ENCODE measurements around the gene ALOX5. TPM values are rescaled to one million over a fixed set of nuclear protein-coding genes. Genes with fewer than 3 reads are reported as not detected.

Gene ALOX5
- total RNA-seq, 3 donors from 2014 or later: 8.2 to 14.9 (median 14.3) TPM

- DNase-seq (no peak), ATAC-seq (peak; percentile 33)
- Histone ChIP-seq H3K4me1 (ENCODE audit: low read depth) (no peaks in the 10 kb centered on the region), H3K9me3 (no peaks in the 10 kb centered on the region), H3K36me3 (ENCODE audit: low read depth) (no peaks in the 10 kb centered on the region), H3K4me3 (no peak overlapping the region)
- no peak for TF ChIP-seq CTCF (IDR thresholded peaks at IDR 0.05)
- intact Hi-C loops (cut with DNase I, micrococcal nuclease): no loop called here
Observed at GRCh38 chr10:45461034-45461433, 87.0 kb downstream of the ALOX5 start.

- H3K9me3 ChIP-seq: no peaks in the 10 kb centered on the region
- TF ChIP-seq CTCF (IDR thresholded peaks at IDR 0.05): no peak
- H3K4me1 ChIP-seq (ENCODE audit: low read depth): no peaks in the 10 kb centered on the region
- DNase-seq (peak in 1 of 3 donors; percentile 60), ATAC-seq (no peak)
- no peaks in the 10 kb centered on the region for H3K36me3 ChIP-seq (ENCODE audit: low read depth)
- intact Hi-C loops (cut with DNase I, micrococcal nuclease): no loop called here
- no peak overlapping the region for H3K4me3 ChIP-seq
Observed at GRCh38 chr10:45463244-45464116, 89.5 kb downstream of the ALOX5 start.

- Histone ChIP-seq H3K36me3 (ENCODE audit: low read depth) (no peaks in the 10 kb centered on the region), H3K4me3 (no peak overlapping the region), H3K9me3 (no peaks in the 10 kb centered on the region), H3K4me1 (ENCODE audit: low read depth) (peaks cover 2% of the 10 kb centered on the region)
- ATAC-seq (peak; percentile 94), DNase-seq (peak; percentile 82 to 86 (median 85))
- peak; percentile 78 for TF ChIP-seq CTCF (IDR thresholded peaks at IDR 0.05)
- intact Hi-C loops (cut with DNase I, micrococcal nuclease): no loop called here
Observed at GRCh38 chr10:45464958-45465567, 91.0 kb downstream of the ALOX5 start.

GRCh38 chr10:45466784-45467183, 92.8 kb downstream of the ALOX5 start:
- no peak for DNase-seq
- H3K9me3 ChIP-seq: no peaks in the 10 kb centered on the region
- H3K4me1 ChIP-seq (ENCODE audit: low read depth): peaks cover 11% of the 10 kb centered on the region
- H3K36me3 ChIP-seq (ENCODE audit: low read depth): no peaks in the 10 kb centered on the region
- ATAC-seq: peak; percentile 28
- intact Hi-C loops (cut with DNase I, micrococcal nuclease): no loop called here
- no peak for TF ChIP-seq CTCF (IDR thresholded peaks at IDR 0.05)
- no peak overlapping the region for H3K4me3 ChIP-seq

GRCh38 chr10:45468079-45468478, 94.1 kb downstream of the ALOX5 start:
- Histone ChIP-seq H3K9me3 (no peaks in the 10 kb centered on the region), H3K4me1 (ENCODE audit: low read depth) (peaks cover 15% of the 10 kb centered on the region), H3K36me3 (ENCODE audit: low read depth) (no peaks in the 10 kb centered on the region), H3K4me3 (no peak overlapping the region)
- ATAC-seq (no peak), DNase-seq (no peak)
- TF ChIP-seq CTCF (IDR thresholded peaks at IDR 0.05): no peak
- intact Hi-C loops (cut with DNase I, micrococcal nuclease): no loop called here
